WI38 (cell line): Measurements from ENCODE around the gene CCL7.

Source experiments
- H3K4me3 ChIP-seq: 2 replicates; pipeline ENCODE4 v1.5.1; 2011; ENCODE audit warnings: low read depth, mild to moderate bottlenecking, control low read depth, low read length
- TF ChIP-seq, protein P1 (sequence below): IDR thresholded peaks from 2 replicates; pipeline ENCODE4 v1.5.1; 2012; ENCODE audit warnings: low read depth, mild to moderate bottlenecking, control low read depth, low read length

CCL7 gene

DNA sequence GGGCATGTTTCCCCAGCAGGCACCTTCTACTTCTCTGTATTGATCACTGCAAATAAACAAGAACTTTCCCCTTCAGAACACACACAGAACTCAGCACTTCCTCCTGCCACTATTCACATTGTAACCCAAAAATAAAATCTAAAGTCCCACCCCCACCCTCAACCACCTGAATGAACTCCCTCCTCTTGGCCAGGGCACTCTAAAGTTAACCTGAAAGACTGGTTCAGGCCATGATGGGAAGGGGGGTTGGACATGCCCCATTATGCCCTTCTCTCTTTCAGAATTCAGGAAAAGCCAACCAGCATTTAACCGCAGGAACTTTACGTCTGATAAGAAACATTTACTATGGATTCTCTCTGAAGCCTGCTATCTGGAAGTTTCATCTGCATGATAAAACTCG lies 42.3 kb upstream of the CCL7 start:
- TF ChIP-seq, protein P1, sequence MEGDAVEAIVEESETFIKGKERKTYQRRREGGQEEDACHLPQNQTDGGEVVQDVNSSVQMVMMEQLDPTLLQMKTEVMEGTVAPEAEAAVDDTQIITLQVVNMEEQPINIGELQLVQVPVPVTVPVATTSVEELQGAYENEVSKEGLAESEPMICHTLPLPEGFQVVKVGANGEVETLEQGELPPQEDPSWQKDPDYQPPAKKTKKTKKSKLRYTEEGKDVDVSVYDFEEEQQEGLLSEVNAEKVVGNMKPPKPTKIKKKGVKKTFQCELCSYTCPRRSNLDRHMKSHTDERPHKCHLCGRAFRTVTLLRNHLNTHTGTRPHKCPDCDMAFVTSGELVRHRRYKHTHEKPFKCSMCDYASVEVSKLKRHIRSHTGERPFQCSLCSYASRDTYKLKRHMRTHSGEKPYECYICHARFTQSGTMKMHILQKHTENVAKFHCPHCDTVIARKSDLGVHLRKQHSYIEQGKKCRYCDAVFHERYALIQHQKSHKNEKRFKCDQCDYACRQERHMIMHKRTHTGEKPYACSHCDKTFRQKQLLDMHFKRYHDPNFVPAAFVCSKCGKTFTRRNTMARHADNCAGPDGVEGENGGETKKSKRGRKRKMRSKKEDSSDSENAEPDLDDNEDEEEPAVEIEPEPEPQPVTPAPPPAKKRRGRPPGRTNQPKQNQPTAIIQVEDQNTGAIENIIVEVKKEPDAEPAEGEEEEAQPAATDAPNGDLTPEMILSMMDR, result no peak
- H3K4me3 ChIP-seq, result no peak overlapping the region

DNA sequence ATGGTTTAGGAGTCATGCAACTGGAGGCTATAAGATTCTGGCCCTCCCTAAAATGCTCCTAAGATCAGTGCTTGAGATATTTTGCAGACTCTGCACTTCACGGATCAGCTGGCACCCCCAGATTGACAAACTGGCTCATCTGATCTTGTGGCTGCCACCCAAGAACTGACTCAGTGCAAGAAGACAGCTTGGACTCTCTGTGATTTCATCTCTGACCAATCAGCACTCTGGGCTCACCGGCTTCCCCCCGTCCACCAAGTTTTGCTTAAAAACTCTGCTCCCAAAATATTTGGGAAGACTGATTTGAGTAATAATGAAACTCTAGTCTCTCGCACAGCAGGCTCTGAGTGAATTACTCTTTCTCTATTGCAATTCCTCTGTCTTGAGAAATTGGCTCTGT lies 41.2 kb upstream of the CCL7 start:
- TF ChIP-seq, protein P1, result no peak
- H3K4me3 ChIP-seq, result no peak overlapping the region

DNA sequence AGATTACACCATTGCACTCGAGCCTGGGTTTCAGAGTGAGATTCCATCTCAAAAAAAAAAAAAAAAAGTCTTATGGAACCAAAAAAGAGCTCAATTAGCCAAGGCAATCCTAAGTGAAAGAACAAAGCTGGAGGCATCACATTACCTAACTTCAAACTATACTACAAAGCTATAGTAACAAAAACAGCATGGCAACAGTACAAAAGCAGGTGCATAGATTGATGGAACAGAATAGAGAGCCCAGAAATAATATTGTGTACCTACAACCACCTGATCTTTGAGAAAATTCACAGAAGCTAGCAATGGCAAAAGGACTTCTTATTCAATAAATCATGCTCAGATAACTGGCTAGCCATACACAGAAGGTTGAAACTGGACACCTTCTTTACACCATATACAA lies 39.7 kb upstream of the CCL7 start:
- H3K4me3 ChIP-seq, result no peak overlapping the region

DNA sequence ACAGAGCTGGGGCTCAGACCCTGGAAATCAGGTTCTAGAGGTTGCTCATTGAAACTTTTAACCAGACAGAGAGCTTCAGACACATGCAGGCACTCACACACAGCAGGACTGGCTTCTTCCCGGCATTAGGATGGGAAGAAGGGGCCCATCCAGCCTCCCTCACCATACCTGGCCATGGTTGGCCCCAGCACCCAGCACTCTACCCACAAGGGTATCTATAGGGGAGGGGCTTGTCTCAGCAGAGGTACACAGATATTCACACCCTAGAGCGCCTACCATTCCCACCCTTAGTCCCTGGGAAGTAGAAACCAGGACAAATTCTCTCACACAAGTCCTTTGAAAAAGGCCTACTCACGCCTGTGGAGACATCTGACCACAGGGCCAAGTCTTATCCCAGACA lies 35.4 kb upstream of the CCL7 start:
- H3K4me3 ChIP-seq, result no peak overlapping the region
- TF ChIP-seq, protein P1, result no peak

More for the DNA sequence above, 39.7 kb upstream of the CCL7 start:
- TF ChIP-seq, protein P1, result no peak

DNA sequence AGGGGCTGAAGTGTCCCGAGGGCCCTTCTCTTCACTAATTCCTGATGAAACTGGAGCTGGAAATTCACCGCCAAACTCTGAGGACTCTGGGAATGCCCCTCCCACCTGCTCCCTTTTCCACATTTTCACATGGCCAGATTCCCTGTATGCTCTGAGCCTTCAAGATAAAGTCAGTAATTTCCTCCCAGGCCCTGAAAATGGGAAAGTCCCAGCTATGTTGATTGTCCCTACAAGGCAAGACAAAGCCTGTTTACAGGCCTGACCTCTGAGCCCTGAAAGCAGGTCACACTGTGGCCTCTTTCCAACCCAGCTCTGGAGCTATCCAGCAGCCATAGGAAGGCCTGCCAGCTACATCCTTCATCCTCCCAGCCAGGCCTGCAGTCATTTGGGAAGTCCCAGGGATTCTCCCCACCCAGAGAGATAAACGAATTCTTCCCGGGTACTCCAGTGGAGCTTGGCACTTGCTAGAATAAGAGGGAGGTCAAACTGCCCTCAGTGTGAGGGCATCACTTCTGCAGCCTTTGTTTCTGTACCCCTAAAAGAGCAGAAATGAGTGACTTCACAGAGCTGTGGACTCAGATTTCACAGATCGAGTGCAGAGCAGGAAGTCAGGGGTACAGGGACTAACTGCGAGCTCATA lies 34.5 kb upstream of the CCL7 start:
- no peak overlapping the region for H3K4me3 ChIP-seq
- TF ChIP-seq, protein P1, result no peak

DNA sequence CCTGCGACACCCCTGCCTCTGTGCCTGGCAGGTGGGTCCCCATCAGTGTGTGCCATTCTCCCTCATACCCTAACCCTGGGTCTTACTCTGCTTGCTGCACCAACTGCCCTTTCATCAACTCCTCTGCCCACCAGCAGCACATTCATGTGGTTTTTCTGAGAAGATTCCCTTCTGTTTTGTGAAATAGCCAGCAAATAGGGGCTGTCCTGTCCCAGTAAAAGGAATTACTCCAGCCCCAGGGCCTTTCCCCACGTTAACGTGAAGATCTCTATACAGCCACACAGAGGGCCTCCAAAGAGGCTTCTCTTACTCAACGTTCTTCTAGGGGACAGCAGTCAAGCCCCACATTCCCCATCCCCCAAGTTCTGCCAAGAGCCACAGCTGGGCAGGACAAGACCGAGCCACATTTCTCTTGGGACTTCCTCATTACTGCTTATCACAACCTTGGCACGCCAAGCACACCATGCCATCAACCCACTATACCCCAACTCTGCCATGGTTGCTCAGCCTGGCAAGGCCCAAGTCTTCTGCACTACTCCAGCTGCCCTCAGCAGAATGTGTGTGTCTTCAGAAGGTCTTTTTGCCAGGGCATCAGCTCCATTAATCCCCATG lies 33.6 kb upstream of the CCL7 start:
- TF ChIP-seq, protein P1, result no peak
- no peak overlapping the region for H3K4me3 ChIP-seq

DNA sequence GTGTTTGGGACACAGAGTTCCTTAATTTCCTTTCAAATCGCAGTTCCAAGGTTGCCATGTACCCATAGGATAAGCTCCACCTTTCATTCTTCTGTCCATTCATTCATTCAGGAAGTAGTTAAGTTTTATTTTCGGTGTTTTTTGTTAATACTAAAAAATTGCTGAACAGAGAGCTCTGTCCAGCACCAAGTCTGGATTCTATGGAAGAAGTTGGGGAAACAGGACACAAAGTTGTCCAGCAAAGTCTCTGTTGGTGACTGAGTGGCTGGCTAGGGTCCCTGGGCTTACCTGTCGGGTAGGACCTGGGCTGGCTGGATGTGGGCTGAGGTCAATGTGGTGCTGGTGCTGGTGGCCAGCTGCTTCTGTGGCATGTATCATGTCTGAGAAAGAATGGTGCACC lies 32.6 kb upstream of the CCL7 start:
- TF ChIP-seq, protein P1, result no peak
- no peak overlapping the region for H3K4me3 ChIP-seq
